Measurements from ENCODE around the gene VAMP7.
"Not testable (repeated sequence)": the region's sequence is repeated elsewhere in the genome, so short reads cannot be mapped to it uniquely, and the experiment has no call there.

The VAMP7 gene

GRCh38 chrX:155907661-155908060 is 26.5 kb downstream of the VAMP7 start:
- not testable (repeated sequence) for DNase-seq (ENCODE audit: low read depth)

- DNase-seq (ENCODE audit: low read depth) = no peak
These were observed 42.1 kb downstream of the VAMP7 start for GRCh38 chrX:155923200-155923599.

GRCh38 chrX:155930852-155931618 is 49.9 kb downstream of the VAMP7 start:
- DNase-seq (ENCODE audit: low read depth) = not testable (repeated sequence)

GRCh38 chrX:155938132-155938531 is 57.0 kb downstream of the VAMP7 start:
- DNase-seq (ENCODE audit: low read depth) = no peak

GRCh38 chrX:155949098-155949497 is 68.0 kb downstream of the VAMP7 start:
- DNase-seq (ENCODE audit: low read depth) = no peak

GRCh38 chrX:155951237-155951789 is 70.2 kb downstream of the VAMP7 start:
- DNase-seq (ENCODE audit: low read depth) = no peak

GRCh38 chrX:155953055-155953454 is 71.9 kb downstream of the VAMP7 start:
- no peak for DNase-seq (ENCODE audit: low read depth)

- no peak for DNase-seq (ENCODE audit: low read depth)
These were observed 73.6 kb downstream of the VAMP7 start for GRCh38 chrX:155954793-155955192.

GRCh38 chrX:155956099-155956498 is 75.0 kb downstream of the VAMP7 start:
- DNase-seq (ENCODE audit: low read depth) = no peak

GRCh38 chrX:155956649-155957048 is 75.5 kb downstream of the VAMP7 start:
- no peak for DNase-seq (ENCODE audit: low read depth)

- DNase-seq (ENCODE audit: low read depth) = no peak
These were observed 76.7 kb downstream of the VAMP7 start for GRCh38 chrX:155957843-155958242.

- no peak for DNase-seq (ENCODE audit: low read depth)
These were observed 78.0 kb downstream of the VAMP7 start for GRCh38 chrX:155959018-155959587.

GRCh38 chrX:155962906-155963305 is 81.8 kb downstream of the VAMP7 start:
- DNase-seq (ENCODE audit: low read depth) = no peak

GRCh38 chrX:155966876-155967275 is 85.7 kb downstream of the VAMP7 start:
- DNase-seq (ENCODE audit: low read depth) = no peak

GRCh38 chrX:155967653-155968325 is 86.6 kb downstream of the VAMP7 start:
- no peak for DNase-seq (ENCODE audit: low read depth)

GRCh38 chrX:155968326-155968661 is 87.1 kb downstream of the VAMP7 start:
- no peak for DNase-seq (ENCODE audit: low read depth)

- no peak for DNase-seq (ENCODE audit: low read depth)
These were observed 87.6 kb downstream of the VAMP7 start for GRCh38 chrX:155968791-155969190.

- DNase-seq (ENCODE audit: low read depth) = not testable (repeated sequence)
These were observed 90.5 kb downstream of the VAMP7 start for GRCh38 chrX:155971658-155972057.

- not testable (repeated sequence) for DNase-seq (ENCODE audit: low read depth)
These were observed 91.1 kb downstream of the VAMP7 start for GRCh38 chrX:155972241-155972640.

GRCh38 chrX:155983326-155983725 is 102.2 kb downstream of the VAMP7 start:
- no peak for DNase-seq (ENCODE audit: low read depth)

GRCh38 chrX:155985208-155985607 is 104.1 kb downstream of the VAMP7 start:
- no peak for DNase-seq (ENCODE audit: low read depth)

- DNase-seq (ENCODE audit: low read depth) = not testable (repeated sequence)
These were observed 105.8 kb downstream of the VAMP7 start for GRCh38 chrX:155986995-155987394.

- no peak for DNase-seq (ENCODE audit: low read depth)
These were observed 107.7 kb downstream of the VAMP7 start for GRCh38 chrX:155988859-155989258.
